GM19468 (cell line): Measurements from ENCODE around the gene CCDC127.
"Not testable (repeated sequence)": the region's sequence is repeated elsewhere in the genome, so short reads cannot be mapped to it uniquely, and the experiment has no call there.

ENCODE experiments used
- ATAC-seq: cut with Tn5 transposase; IDR thresholded peaks from one replicate; pipeline ENCODE4 v1.9.1; 2021; ENCODE audit warnings: mild to moderate bottlenecking, moderate library complexity, moderate number of reproducible peaks; ENCODE audit not compliant: unreplicated experiment; ENCODE audit errors: extremely low read depth

The CCDC127 gene

GRCh38 chr5:178110-178509, 39.8 kb downstream of the CCDC127 start:
- ATAC-seq, result no peak

GRCh38 chr5:176296-176823, 41.6 kb downstream of the CCDC127 start:
- ATAC-seq, result no peak

- no peak for ATAC-seq
Measured at GRCh38 chr5:174876-175465, 43.0 kb downstream of the CCDC127 start.

GRCh38 chr5:174291-174600, 43.7 kb downstream of the CCDC127 start:
- ATAC-seq, result no peak

- ATAC-seq, result no peak
Measured at GRCh38 chr5:173392-174290, 44.3 kb downstream of the CCDC127 start.

GRCh38 chr5:172841-173251, 45.1 kb downstream of the CCDC127 start:
- ATAC-seq, result no peak

- ATAC-seq, result no peak
Measured at GRCh38 chr5:172421-172820, 45.5 kb downstream of the CCDC127 start.

- no peak for ATAC-seq
Measured at GRCh38 chr5:171801-172331, 46.1 kb downstream of the CCDC127 start.

- ATAC-seq, result no peak
Measured at GRCh38 chr5:170971-171800, 46.8 kb downstream of the CCDC127 start.

- no peak for ATAC-seq
Measured at GRCh38 chr5:169728-170094, 48.2 kb downstream of the CCDC127 start.

GRCh38 chr5:169071-169727, 48.8 kb downstream of the CCDC127 start:
- ATAC-seq, result no peak

- ATAC-seq, result no peak
Measured at GRCh38 chr5:167982-168660, 49.8 kb downstream of the CCDC127 start.

- no peak for ATAC-seq
Measured at GRCh38 chr5:167511-167910, 50.4 kb downstream of the CCDC127 start.

- no peak for ATAC-seq
Measured at GRCh38 chr5:166441-167372, 51.2 kb downstream of the CCDC127 start.

GRCh38 chr5:164783-165182, 53.2 kb downstream of the CCDC127 start:
- not testable (repeated sequence) for ATAC-seq

- ATAC-seq, result no peak
Measured at GRCh38 chr5:164244-164643, 53.7 kb downstream of the CCDC127 start.

- ATAC-seq, result no peak
Measured at GRCh38 chr5:163841-164240, 54.1 kb downstream of the CCDC127 start.

GRCh38 chr5:163338-163620, 54.7 kb downstream of the CCDC127 start:
- no peak for ATAC-seq
